ENCODE data around the gene MLIP. TPM values are rescaled to one million over a fixed set of nuclear protein-coding genes. Genes with fewer than 3 reads are reported as not detected.

MLIP gene
- total and polyA plus RNA-seq, 2 of the 13 experiments (the other 11 are each of a cell fraction or from before 2014, with no cell fraction given): 0.08 to 0.33 TPM

DNA sequence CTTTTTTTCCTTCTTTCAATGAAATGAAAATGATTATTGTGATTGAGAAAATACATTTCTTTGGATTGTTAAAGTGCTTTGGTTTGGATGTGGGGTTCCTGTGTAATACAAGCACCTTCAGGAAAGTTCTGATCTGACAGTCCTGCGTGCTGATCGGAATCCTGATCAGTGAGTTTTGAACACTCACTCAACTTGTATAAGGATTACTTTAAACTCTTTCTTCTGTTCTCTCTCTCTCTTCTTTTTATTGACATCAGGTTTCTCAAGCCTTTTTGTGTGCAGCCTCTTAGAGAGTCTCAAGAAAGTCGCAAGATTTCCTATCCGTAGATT is 197.7 kb downstream of the MLIP start:
- Histone ChIP-seq H3K79me2 (ENCODE audit: insufficient read depth, low read length) (no peaks in the 10 kb centered on the region), H4K20me1 (ENCODE audit: insufficient read depth, low read length) (no peaks in the 10 kb centered on the region), H3K36me3 (replicated peaks in 1 of 2; ENCODE audit: control insufficient read depth in 1 of 2, insufficient read depth in 2 of 2, low read length in 2 of 2) (no peaks in the 10 kb centered on the region), H2AFZ (ENCODE audit: low read length) (no peak overlapping the region), H3K4me1 (ENCODE audit: insufficient read depth, low read length) (peaks cover 22% of the 10 kb centered on the region), H3K27me3 (ENCODE audit: control insufficient read depth in 1 of 2, insufficient read depth in 2 of 2, low read length in 2 of 2) (no peaks in the 10 kb centered on the region), H3K9me3 (ENCODE audit: low read length) (no peaks in the 10 kb centered on the region), H3K9ac (ENCODE audit: insufficient read depth, low read depth, low read length) (no peak overlapping the region), H3K4me2 (ENCODE audit: low read depth, low read length) (no peak overlapping the region), H3K27ac (ENCODE audit: extremely low read length, insufficient read depth, low read length) (no peak overlapping the region), H3K4me3 (replicated peaks in 1 of 3; ENCODE audit: insufficient read depth in 1 of 3, low read depth in 2 of 3, low read length in 3 of 3) (no peak overlapping the region)
- no TSS peak for BruUV-seq (replicated peaks)
- no peak for ATAC-seq
- no peak for DNase-seq (ENCODE audit: low spot score)
- in situ Hi-C loops (cut with HindIII; ENCODE audit: extremely low pct_ligation_motif_present, low pct_unique_long_range_greater_than_20kb) (no loop called here), intact Hi-C loops (cut with micrococcal nuclease; ENCODE audit: unreplicated experiment) (no loop called here)
- ChIA-PET CTCF (ENCODE audit: low intra/inter-chr PET ratio, low total read pairs) (no interaction called here), POLR2A (no interaction called here)
- 80% methylated on average over 4 of the region's 4 CpGs for WGBS (ENCODE audit: low lambda C conversion rate)
- no peak for FAIRE-seq
- TF ChIP-seq, protein P1, sequence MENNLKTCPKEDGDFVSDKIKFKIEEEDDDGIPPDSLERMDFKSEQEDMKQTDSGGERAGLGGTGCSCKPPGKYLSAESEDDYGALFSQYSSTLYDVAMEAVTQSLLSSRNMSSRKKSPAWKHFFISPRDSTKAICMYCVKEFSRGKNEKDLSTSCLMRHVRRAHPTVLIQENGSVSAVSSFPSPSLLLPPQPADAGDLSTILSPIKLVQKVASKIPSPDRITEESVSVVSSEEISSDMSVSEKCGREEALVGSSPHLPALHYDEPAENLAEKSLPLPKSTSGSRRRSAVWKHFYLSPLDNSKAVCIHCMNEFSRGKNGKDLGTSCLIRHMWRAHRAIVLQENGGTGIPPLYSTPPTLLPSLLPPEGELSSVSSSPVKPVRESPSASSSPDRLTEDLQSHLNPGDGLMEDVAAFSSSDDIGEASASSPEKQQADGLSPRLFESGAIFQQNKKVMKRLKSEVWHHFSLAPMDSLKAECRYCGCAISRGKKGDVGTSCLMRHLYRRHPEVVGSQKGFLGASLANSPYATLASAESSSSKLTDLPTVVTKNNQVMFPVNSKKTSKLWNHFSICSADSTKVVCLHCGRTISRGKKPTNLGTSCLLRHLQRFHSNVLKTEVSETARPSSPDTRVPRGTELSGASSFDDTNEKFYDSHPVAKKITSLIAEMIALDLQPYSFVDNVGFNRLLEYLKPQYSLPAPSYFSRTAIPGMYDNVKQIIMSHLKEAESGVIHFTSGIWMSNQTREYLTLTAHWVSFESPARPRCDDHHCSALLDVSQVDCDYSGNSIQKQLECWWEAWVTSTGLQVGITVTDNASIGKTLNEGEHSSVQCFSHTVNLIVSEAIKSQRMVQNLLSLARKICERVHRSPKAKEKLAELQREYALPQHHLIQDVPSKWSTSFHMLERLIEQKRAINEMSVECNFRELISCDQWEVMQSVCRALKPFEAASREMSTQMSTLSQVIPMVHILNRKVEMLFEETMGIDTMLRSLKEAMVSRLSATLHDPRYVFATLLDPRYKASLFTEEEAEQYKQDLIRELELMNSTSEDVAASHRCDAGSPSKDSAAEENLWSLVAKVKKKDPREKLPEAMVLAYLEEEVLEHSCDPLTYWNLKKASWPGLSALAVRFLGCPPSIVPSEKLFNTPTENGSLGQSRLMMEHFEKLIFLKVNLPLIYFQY (CRISPR knock-in tag; IDR thresholded peaks at IDR 0.05; ENCODE audit: borderline replicate concordance): no peak
- TF ChIP-seq, protein P2, sequence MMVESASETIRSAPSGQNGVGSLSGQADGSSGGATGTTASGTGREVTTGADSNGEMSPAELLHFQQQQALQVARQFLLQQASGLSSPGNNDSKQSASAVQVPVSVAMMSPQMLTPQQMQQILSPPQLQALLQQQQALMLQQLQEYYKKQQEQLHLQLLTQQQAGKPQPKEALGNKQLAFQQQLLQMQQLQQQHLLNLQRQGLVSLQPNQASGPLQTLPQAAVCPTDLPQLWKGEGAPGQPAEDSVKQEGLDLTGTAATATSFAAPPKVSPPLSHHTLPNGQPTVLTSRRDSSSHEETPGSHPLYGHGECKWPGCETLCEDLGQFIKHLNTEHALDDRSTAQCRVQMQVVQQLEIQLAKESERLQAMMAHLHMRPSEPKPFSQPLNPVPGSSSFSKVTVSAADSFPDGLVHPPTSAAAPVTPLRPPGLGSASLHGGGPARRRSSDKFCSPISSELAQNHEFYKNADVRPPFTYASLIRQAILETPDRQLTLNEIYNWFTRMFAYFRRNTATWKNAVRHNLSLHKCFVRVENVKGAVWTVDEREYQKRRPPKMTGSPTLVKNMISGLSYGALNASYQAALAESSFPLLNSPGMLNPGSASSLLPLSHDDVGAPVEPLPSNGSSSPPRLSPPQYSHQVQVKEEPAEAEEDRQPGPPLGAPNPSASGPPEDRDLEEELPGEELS (CRISPR knock-in tag; IDR thresholded peaks at IDR 0.05): no peak
- TF ChIP-seq, protein P3, sequence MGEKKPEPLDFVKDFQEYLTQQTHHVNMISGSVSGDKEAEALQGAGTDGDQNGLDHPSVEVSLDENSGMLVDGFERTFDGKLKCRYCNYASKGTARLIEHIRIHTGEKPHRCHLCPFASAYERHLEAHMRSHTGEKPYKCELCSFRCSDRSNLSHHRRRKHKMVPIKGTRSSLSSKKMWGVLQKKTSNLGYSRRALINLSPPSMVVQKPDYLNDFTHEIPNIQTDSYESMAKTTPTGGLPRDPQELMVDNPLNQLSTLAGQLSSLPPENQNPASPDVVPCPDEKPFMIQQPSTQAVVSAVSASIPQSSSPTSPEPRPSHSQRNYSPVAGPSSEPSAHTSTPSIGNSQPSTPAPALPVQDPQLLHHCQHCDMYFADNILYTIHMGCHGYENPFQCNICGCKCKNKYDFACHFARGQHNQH (CRISPR knock-in tag; IDR thresholded peaks at IDR 0.05): no peak
- TF ChIP-seq, protein P4, sequence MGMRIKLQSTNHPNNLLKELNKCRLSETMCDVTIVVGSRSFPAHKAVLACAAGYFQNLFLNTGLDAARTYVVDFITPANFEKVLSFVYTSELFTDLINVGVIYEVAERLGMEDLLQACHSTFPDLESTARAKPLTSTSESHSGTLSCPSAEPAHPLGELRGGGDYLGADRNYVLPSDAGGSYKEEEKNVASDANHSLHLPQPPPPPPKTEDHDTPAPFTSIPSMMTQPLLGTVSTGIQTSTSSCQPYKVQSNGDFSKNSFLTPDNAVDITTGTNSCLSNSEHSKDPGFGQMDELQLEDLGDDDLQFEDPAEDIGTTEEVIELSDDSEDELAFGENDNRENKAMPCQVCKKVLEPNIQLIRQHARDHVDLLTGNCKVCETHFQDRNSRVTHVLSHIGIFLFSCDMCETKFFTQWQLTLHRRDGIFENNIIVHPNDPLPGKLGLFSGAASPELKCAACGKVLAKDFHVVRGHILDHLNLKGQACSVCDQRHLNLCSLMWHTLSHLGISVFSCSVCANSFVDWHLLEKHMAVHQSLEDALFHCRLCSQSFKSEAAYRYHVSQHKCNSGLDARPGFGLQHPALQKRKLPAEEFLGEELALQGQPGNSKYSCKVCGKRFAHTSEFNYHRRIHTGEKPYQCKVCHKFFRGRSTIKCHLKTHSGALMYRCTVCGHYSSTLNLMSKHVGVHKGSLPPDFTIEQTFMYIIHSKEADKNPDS (CRISPR knock-in tag; IDR thresholded peaks at IDR 0.05): no peak
- TF ChIP-seq, protein P5, sequence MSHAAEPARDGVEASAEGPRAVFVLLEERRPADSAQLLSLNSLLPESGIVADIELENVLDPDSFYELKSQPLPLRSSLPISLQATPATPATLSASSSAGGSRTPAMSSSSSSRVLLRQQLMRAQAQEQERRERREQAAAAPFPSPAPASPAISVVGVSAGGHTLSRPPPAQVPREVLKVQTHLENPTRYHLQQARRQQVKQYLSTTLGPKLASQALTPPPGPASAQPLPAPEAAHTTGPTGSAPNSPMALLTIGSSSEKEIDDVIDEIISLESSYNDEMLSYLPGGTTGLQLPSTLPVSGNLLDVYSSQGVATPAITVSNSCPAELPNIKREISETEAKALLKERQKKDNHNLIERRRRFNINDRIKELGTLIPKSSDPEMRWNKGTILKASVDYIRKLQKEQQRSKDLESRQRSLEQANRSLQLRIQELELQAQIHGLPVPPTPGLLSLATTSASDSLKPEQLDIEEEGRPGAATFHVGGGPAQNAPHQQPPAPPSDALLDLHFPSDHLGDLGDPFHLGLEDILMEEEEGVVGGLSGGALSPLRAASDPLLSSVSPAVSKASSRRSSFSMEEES (CRISPR knock-in tag; IDR thresholded peaks at IDR 0.05): no peak
- TF ChIP-seq, protein P6, sequence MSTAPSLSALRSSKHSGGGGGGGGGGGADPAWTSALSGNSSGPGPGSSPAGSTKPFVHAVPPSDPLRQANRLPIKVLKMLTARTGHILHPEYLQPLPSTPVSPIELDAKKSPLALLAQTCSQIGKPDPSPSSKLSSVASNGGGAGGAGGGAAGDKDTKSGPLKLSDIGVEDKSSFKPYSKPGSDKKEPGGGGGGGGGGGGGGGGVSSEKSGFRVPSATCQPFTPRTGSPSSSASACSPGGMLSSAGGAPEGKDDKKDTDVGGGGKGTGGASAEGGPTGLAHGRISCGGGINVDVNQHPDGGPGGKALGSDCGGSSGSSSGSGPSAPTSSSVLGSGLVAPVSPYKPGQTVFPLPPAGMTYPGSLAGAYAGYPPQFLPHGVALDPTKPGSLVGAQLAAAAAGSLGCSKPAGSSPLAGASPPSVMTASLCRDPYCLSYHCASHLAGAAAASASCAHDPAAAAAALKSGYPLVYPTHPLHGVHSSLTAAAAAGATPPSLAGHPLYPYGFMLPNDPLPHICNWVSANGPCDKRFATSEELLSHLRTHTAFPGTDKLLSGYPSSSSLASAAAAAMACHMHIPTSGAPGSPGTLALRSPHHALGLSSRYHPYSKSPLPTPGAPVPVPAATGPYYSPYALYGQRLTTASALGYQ (CRISPR knock-in tag; IDR thresholded peaks at IDR 0.05): no peak
- TF ChIP-seq, protein P7, sequence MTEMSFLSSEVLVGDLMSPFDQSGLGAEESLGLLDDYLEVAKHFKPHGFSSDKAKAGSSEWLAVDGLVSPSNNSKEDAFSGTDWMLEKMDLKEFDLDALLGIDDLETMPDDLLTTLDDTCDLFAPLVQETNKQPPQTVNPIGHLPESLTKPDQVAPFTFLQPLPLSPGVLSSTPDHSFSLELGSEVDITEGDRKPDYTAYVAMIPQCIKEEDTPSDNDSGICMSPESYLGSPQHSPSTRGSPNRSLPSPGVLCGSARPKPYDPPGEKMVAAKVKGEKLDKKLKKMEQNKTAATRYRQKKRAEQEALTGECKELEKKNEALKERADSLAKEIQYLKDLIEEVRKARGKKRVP (CRISPR knock-in tag; IDR thresholded peaks at IDR 0.05): no peak
- TF ChIP-seq, protein P8, sequence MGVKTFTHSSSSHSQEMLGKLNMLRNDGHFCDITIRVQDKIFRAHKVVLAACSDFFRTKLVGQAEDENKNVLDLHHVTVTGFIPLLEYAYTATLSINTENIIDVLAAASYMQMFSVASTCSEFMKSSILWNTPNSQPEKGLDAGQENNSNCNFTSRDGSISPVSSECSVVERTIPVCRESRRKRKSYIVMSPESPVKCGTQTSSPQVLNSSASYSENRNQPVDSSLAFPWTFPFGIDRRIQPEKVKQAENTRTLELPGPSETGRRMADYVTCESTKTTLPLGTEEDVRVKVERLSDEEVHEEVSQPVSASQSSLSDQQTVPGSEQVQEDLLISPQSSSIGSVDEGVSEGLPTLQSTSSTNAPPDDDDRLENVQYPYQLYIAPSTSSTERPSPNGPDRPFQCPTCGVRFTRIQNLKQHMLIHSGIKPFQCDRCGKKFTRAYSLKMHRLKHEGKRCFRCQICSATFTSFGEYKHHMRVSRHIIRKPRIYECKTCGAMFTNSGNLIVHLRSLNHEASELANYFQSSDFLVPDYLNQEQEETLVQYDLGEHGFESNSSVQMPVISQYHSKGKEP (CRISPR knock-in tag; IDR thresholded peaks at IDR 0.05): no peak
